ENCODE measurements around the gene CCDC120. TPM values are rescaled to one million over a fixed set of nuclear protein-coding genes. Genes with fewer than 3 reads are reported as not detected.

The CCDC120 gene
- 5.6 TPM for polyA plus RNA-seq (2012; ENCODE audit: insufficient read depth, insufficient read length)

GRCh38 chrX:49058794-49059193, at the start of gene CCDC120:
CCDC120 (plus strand) TSS chrX:49058999; CDS start chrX:49062042, 3,043 bp downstream.
- H3K4me3 ChIP-seq (ENCODE audit: low read length), result no peak within 1 kb of the TSS
- DNase-seq (ENCODE audit: low read depth, low spot score), result no peak

- DNase-seq (ENCODE audit: low read depth, low spot score), result no peak
- H3K4me3 ChIP-seq (ENCODE audit: low read length), result no peak overlapping the region
These were observed 39.7 kb upstream of the CCDC120 start for GRCh38 chrX:49019050-49019449.

GRCh38 chrX:49019599-49020249, 39.1 kb upstream of the CCDC120 start:
- DNase-seq (ENCODE audit: low read depth, low spot score), result no peak
- H3K4me3 ChIP-seq (ENCODE audit: low read length), result no peak overlapping the region

- no peak for DNase-seq (ENCODE audit: low read depth, low spot score)
These were observed 28.9 kb upstream of the CCDC120 start for GRCh38 chrX:49029876-49030275.

GRCh38 chrX:49030283-49030682, 28.5 kb upstream of the CCDC120 start:
- no peak for DNase-seq (ENCODE audit: low read depth, low spot score)
- H3K4me3 ChIP-seq (ENCODE audit: low read length), result no peak overlapping the region

More at GRCh38 chrX:49029876-49030275, 28.9 kb upstream of the CCDC120 start:
- H3K4me3 ChIP-seq (ENCODE audit: low read length), result no peak overlapping the region

- DNase-seq (ENCODE audit: low read depth, low spot score), result no peak
- H3K4me3 ChIP-seq (ENCODE audit: low read length), result no peak overlapping the region
These were observed 20.8 kb upstream of the CCDC120 start for GRCh38 chrX:49037883-49038475.

- H3K4me3 ChIP-seq (ENCODE audit: low read length), result peak overlapping the region; percentile 15; the same call in 1 of the 2 replicates
- peak; percentile 60 for DNase-seq (ENCODE audit: low read depth, low spot score)
These were observed 19.0 kb upstream of the CCDC120 start for GRCh38 chrX:49039598-49040375.

GRCh38 chrX:49040376-49040955, 18.3 kb upstream of the CCDC120 start:
- no peak overlapping the region for H3K4me3 ChIP-seq (ENCODE audit: low read length)
- no peak for DNase-seq (ENCODE audit: low read depth, low spot score)

GRCh38 chrX:49041744-49042580, 16.8 kb upstream of the CCDC120 start:
- H3K4me3 ChIP-seq (ENCODE audit: low read length), result peak overlapping the region; percentile 57
- DNase-seq (ENCODE audit: low read depth, low spot score), result no peak

GRCh38 chrX:49042581-49043219, 16.1 kb upstream of the CCDC120 start:
- no peak for DNase-seq (ENCODE audit: low read depth, low spot score)

GRCh38 chrX:49043220-49043986, 15.4 kb upstream of the CCDC120 start, which contains the start of gene TFE3:
TFE3 (minus strand) TSS chrX:49043357; CDS start chrX:49043226, 131 bp downstream.
- peak within 1 kb of the TSS; percentile 57 for H3K4me3 ChIP-seq (ENCODE audit: low read length)
- peak; percentile 98 for DNase-seq (ENCODE audit: low read depth, low spot score)

More at GRCh38 chrX:49042581-49043219, 16.1 kb upstream of the CCDC120 start:
- peak overlapping the region; percentile 57 for H3K4me3 ChIP-seq (ENCODE audit: low read length)

GRCh38 chrX:49043987-49044281, 14.9 kb upstream of the CCDC120 start:
- no peak for DNase-seq (ENCODE audit: low read depth, low spot score)
- H3K4me3 ChIP-seq (ENCODE audit: low read length), result peak overlapping the region; percentile 38

- DNase-seq (ENCODE audit: low read depth, low spot score), result peak; percentile 64
- H3K4me3 ChIP-seq (ENCODE audit: low read length), result peak overlapping the region; percentile 61
These were observed 5.4 kb upstream of the CCDC120 start for GRCh38 chrX:49053223-49054072.

GRCh38 chrX:49054073-49054762, 4.6 kb upstream of the CCDC120 start:
- no peak for DNase-seq (ENCODE audit: low read depth, low spot score)
- peak overlapping the region; percentile 61 for H3K4me3 ChIP-seq (ENCODE audit: low read length)

- H3K4me3 ChIP-seq (ENCODE audit: low read length), result no peak overlapping the region
- no peak for DNase-seq (ENCODE audit: low read depth, low spot score)
These were observed 402 bp downstream of the CCDC120 start for GRCh38 chrX:49059201-49059600.

GRCh38 chrX:49059681-49060085, 884 bp downstream of the CCDC120 start:
- no peak overlapping the region for H3K4me3 ChIP-seq (ENCODE audit: low read length)
- DNase-seq (ENCODE audit: low read depth, low spot score), result no peak
